Bronchial epithelial cell (primary cell): ENCODE results near the gene HNRNPH3. TPM values are rescaled to one million over a fixed set of nuclear protein-coding genes. Genes with fewer than 3 reads are reported as not detected.
A peak's percentile ranks its signal among the peaks of the same experiment; 100 is the strongest.

Experiments used
- DNase-seq: peaks from one replicate; pipeline ENCODE4 v3.0.0-alpha.2; 2010; ENCODE audit warnings: low read depth
- FAIRE-seq: peaks from 2 replicates; lab custom pipeline; 2011; peaks lifted over from hg19 to GRCh38; lab: Jason Lieb, UNC
- H3K27me3 ChIP-seq: 2 replicates; pipeline ENCODE4 v1.5.1; 2011; ENCODE audit warnings: low read length; ENCODE audit not compliant: control insufficient read depth, insufficient read depth
- H3K36me3 ChIP-seq: 2 replicates; pipeline ENCODE4 v1.5.1; 2011; ENCODE audit warnings: low read length; ENCODE audit not compliant: control insufficient read depth, insufficient read depth
- H3K4me3 ChIP-seq: 2 replicates; pipeline ENCODE4 v1.5.1; 2011; ENCODE audit warnings: mild to moderate bottlenecking, low read depth, low read length, control low read depth
- total RNA-seq: library from RNA; depleted of rRNA; stranded (reverse); fragments of >200 nt; gene quantifications from 2 replicates; pipeline ENCODE4 v1.2.1, GENCODE V29; 2014
- TF ChIP-seq, protein P1 (sequence below): IDR thresholded peaks from 2 replicates; pipeline ENCODE4 v1.5.1; 2011; ENCODE audit warnings: mild to moderate bottlenecking, moderate library complexity, low read length, control low read depth, inconsistent platforms; ENCODE audit not compliant: insufficient read depth, severe bottlenecking

Gene HNRNPH3, protein sequence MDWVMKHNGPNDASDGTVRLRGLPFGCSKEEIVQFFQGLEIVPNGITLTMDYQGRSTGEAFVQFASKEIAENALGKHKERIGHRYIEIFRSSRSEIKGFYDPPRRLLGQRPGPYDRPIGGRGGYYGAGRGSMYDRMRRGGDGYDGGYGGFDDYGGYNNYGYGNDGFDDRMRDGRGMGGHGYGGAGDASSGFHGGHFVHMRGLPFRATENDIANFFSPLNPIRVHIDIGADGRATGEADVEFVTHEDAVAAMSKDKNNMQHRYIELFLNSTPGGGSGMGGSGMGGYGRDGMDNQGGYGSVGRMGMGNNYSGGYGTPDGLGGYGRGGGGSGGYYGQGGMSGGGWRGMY
- total RNA-seq: 18.4 and 38.4 TPM in 2 replicates

DNA sequence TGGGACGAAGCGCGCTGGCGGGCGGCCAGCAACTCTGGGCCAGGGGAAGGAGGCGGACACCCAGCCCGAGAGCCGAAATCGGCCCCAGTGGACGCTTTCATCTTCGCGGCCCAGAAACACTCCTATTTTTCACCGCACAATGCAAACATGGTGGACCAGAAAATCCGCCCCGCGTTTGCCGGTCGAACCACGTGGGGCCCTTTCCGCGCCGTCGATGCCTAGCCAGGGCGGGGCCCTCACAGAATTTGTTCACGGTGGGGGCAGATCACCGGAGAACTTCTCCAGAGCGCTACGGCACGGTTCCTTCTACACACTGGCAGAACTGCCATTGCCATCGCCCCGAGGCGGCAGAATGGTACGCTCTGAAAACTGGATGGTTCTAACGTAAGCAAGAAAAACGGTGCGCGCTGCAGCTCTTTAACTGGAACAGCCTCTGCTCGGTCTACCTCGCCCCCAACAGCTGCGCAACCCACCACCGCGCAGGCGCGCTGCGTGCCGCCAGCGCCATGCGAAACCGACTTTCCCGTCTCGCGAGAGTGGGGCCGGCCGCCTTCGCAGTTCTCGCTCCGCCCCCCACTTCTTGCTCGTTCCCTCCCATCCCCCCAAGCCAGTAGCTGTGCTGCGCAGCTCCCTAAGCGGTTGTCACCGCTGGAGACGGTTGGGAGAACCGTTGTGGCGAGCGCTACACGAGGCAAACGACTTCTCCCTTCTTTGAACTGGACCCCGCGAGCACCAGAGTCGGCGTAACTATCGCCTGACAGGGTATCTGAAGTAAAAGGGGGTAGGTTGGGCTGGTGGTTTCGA is at the start of gene HNRNPH3:
Gene HNRNPH3, plus strand, starts transcription at position 610 of the 804 bp plus-strand sequence. CDS start 5,158 bp downstream, outside the sequence.
- Histone ChIP-seq H3K36me3 (no peaks in the 10 kb centered on the region), H3K4me3 (peak within 1 kb of the TSS; percentile 87), H3K27me3 (no peaks in the 10 kb centered on the region)
- DNase-seq (peak; percentile 91), FAIRE-seq (no peak)
- TF ChIP-seq, protein P1, sequence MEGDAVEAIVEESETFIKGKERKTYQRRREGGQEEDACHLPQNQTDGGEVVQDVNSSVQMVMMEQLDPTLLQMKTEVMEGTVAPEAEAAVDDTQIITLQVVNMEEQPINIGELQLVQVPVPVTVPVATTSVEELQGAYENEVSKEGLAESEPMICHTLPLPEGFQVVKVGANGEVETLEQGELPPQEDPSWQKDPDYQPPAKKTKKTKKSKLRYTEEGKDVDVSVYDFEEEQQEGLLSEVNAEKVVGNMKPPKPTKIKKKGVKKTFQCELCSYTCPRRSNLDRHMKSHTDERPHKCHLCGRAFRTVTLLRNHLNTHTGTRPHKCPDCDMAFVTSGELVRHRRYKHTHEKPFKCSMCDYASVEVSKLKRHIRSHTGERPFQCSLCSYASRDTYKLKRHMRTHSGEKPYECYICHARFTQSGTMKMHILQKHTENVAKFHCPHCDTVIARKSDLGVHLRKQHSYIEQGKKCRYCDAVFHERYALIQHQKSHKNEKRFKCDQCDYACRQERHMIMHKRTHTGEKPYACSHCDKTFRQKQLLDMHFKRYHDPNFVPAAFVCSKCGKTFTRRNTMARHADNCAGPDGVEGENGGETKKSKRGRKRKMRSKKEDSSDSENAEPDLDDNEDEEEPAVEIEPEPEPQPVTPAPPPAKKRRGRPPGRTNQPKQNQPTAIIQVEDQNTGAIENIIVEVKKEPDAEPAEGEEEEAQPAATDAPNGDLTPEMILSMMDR: no peak

DNA sequence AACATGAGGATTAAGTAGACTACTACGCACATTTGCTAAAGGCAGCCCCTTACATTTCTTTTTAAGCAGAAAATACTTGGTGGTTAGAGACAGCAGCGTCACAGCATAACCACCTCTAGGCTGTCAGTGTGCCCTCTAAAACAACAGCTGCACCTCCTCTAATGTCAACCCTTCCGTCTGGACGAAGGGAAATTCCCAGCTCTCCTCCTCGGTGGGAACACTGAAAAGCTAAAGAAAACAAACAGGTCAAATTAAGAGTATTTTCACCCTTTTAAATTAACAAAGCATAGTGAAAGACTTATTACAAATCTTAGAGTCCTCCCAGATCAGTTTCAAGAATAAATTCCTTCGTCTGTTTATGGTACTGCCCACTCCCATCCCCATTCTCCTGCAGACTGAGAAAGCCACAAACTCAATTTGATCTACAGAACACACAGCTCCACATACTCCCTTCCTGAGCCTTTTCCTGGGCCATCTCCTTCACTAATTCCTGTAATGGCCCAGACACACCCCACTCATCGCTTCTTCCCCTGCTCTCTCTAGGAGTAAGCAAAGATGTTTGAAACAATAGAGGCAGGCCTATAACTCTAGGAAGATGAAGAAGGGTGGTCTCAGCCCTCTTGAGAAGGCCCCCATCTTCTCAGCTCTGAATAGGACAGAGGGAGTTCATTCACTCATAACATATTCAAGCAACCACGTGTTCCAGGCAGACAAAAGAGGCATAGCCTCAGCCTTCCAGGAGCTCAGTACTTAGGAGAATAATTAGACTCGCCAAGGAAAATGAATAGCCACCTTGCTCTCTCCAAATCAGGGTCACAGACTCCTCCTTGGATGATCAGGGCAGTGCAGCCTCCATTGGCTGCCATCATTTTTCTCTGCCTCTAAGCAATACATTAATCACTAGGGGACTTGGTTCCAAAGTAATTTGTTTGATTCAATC is 47.5 kb upstream of the HNRNPH3 start:
- Histone ChIP-seq H3K27me3 (no peaks in the 10 kb centered on the region), H3K36me3 (no peaks in the 10 kb centered on the region), H3K4me3 (no peak overlapping the region)
- DNase-seq (no peak), FAIRE-seq (no peak)
- TF ChIP-seq, protein P1: no peak

DNA sequence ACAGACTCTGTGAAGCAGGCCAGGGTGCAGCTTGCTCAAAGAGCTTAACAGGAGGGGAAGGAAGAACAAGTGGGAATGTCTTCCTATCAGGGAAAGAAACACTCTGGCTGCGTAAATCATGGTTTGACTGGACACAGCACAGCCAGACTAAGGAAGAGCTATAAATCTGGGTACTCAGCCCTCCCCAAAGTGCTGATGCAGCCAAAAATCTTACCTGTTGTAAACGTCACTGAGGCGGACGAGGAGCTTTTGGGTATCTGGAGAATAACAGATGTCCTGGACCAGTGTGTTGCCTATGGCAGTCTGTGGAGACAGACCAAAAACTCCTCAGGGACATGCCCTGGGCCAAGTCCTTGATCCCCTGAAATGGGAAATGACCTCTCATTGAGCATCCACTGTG is 43.1 kb upstream of the HNRNPH3 start:
- H3K27me3 ChIP-seq: no peaks in the 10 kb centered on the region
- no peak overlapping the region for H3K4me3 ChIP-seq
- TF ChIP-seq, protein P1: no peak
- FAIRE-seq (no peak), DNase-seq (no peak)
- no peaks in the 10 kb centered on the region for H3K36me3 ChIP-seq

DNA sequence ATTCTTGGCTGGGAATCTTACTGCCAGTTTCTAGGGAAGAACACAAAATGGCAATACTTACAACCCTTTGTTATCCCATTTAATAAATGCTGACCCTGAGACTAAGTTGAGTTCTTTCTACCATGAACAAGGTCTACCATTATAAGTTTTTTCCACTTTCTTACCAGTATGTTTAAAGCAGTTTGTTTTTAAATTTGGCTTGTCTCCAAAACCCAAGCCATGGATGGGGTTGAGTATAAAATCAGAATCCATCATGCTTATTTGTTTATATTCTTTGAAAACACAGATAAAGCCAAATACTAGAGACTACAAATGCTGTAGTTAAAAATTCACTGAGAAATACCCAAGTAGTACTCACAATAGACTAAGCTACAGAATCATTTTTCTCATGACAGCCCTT is 41.1 kb upstream of the HNRNPH3 start:
- Histone ChIP-seq H3K36me3 (no peaks in the 10 kb centered on the region), H3K27me3 (no peaks in the 10 kb centered on the region), H3K4me3 (no peak overlapping the region)
- TF ChIP-seq, protein P1: no peak
- FAIRE-seq: no peak
- DNase-seq: no peak

DNA sequence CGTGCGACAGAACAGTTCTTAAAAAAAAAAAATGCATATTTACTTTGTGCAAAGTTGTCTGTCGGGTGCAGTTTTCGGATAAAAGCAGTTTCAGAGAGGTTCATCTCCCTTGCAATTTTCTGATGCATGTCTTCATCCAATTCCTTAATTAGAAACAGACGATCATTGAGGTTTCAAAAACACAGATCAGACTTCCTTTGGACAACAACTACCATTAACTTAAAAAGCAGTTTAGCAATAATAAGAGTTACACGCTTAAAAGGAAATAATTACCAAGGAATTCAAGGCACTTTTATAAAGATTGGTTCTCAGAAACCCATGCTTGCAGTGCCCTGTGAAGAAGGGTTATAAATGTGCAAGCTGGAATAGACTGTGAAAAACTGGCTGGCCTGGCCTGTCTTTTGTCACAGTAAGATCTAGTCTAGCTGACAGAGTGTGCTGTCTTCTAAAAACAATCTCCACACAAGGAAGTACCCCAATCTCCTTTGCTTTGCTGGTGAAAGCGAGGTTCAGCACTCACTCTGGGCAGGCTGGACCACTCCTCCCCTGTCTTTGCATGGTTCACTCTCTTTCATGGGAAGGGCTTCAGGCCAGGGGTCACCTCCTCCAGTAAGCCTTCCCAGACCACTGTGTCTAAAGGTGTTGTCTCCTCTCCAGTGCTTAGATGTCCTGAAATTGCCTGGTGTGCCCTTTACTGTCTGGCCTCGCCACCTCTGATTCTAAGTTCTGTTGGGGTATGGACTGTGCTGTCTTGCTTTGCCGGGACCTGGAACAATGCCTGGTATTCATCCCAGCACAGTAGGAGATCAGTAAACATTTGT is 34.8 kb upstream of the HNRNPH3 start:
- no peak for DNase-seq
- TF ChIP-seq, protein P1: no peak
- no peak for FAIRE-seq
- Histone ChIP-seq H3K4me3 (no peak overlapping the region), H3K27me3 (no peaks in the 10 kb centered on the region), H3K36me3 (no peaks in the 10 kb centered on the region)
